Fibroblast of mammary gland (primary cell): ENCODE data around the gene RIMS1.
"Not testable (repeated sequence)": the region's sequence is repeated elsewhere in the genome, so short reads cannot be mapped to it uniquely, and the experiment has no call there.

Experiments
- DNase-seq: peaks from one replicate; pipeline ENCODE4 v3.0.0-alpha.2; 2010; ENCODE audit warnings: low read depth
- H3K4me3 ChIP-seq: 2 replicates; pipeline ENCODE4 v1.5.1; 2011; ENCODE audit warnings: low read depth, mild to moderate bottlenecking, low read length, moderate library complexity; ENCODE audit not compliant: control insufficient read depth
- TF ChIP-seq, protein P1 (sequence below): conservative IDR thresholded peaks from 2 replicates; pipeline ENCODE4 v1.5.1; 2011; ENCODE audit warnings: low read depth, low read length, inconsistent platforms; ENCODE audit not compliant: control insufficient read depth, insufficient read depth

The RIMS1 gene

DNA sequence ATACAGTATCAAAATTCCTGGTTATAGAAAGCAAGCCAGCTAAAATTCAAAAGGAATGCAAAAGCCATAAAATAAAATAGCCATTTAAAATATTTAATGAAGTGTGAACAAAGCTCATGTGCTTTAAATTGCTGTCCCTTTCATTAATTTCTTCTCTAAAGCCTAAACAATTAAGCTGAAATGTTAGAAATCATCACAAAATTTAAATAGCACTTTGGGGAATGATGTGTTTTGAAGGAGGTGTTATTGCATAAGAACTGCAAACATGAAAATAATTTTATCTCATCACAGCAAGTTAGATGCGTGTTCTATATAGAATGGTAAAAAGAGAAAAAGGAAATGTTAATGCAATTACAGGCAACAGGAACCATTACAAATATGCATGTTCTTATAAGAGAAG lies 111.0 kb downstream of the RIMS1 start:
- H3K4me3 ChIP-seq: no peak overlapping the region
- TF ChIP-seq, protein P1, sequence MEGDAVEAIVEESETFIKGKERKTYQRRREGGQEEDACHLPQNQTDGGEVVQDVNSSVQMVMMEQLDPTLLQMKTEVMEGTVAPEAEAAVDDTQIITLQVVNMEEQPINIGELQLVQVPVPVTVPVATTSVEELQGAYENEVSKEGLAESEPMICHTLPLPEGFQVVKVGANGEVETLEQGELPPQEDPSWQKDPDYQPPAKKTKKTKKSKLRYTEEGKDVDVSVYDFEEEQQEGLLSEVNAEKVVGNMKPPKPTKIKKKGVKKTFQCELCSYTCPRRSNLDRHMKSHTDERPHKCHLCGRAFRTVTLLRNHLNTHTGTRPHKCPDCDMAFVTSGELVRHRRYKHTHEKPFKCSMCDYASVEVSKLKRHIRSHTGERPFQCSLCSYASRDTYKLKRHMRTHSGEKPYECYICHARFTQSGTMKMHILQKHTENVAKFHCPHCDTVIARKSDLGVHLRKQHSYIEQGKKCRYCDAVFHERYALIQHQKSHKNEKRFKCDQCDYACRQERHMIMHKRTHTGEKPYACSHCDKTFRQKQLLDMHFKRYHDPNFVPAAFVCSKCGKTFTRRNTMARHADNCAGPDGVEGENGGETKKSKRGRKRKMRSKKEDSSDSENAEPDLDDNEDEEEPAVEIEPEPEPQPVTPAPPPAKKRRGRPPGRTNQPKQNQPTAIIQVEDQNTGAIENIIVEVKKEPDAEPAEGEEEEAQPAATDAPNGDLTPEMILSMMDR: no peak
- no peak for DNase-seq

DNA sequence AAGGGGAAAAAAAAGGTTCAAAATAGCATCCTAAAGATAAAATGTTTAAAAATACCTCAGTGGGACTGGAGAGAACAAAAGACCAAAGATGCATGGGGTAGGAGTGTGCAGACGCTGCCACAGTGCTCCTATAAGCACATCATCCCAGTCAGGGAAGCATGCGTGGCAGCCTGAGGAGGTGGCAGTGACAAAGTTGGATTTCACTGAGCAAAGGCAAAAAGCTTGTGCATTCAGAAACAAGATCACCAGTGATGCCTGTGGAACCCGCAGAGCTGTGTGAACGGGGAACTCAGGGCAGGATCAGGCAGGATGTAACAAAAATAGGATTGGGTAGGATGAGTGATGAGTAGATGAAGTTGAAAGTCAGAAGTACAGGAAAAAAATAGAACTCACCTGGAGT lies 116.1 kb downstream of the RIMS1 start:
- H3K4me3 ChIP-seq: no peak overlapping the region
- TF ChIP-seq, protein P1: no peak
- no peak for DNase-seq

DNA sequence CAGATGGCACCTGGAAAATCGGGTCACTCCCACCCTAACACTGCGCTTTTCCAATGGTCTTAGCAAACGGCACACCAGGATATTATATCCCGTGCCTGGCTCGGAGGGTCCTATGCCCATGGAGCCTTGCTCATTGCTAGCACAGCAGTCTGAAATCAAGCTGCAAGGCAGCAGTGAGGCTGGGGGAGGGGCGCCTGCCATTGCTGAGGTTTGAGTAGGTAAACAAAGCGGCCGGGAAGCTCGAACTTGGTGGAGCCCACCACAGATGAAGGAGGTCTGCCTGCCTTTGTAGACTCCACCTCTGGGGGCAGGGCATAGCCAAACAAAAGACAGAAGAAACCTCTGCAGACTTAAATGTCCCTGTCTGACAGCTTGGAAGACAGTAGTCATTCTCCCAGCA lies 120.2 kb downstream of the RIMS1 start:
- H3K4me3 ChIP-seq, DNase-seq: not testable (repeated sequence)

DNA sequence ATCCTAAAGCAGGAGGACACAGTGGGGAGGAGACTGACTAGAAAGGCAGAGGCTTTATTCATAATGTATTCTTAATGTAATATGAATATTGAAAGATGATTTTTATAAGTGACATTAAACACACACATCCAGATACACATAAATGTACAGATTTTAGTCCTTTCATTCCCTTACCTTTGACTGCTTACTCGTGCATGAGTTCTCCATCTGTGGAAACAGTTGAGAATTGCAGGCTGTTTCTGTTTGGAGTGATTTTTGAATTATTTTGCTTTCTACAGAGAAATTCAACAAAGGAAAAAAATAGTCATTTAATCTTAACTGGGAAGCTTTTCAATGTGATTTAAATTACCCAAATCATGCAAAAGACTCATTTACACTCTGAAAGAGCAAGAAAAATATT lies 136.5 kb downstream of the RIMS1 start:
- DNase-seq: no peak
- no peak overlapping the region for H3K4me3 ChIP-seq
- TF ChIP-seq, protein P1: no peak

DNA sequence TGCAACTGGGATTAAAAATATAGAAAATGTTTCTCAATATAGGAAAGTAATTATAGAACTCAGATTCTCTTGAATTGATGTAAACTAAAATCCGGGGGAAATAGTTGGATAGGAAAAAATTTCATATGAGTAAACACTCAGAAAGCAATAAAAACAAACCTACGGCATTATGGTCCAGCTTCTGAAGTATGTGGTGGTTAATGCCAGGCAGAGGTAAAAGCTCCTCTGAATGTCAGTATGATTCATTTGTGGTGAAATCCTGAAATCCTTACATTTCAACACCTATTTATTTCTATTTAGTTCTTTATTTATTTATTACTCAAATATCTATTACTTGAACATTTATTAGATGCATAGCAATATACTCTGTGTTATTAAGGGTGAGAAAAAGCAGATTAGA lies 145.1 kb downstream of the RIMS1 start:
- DNase-seq: no peak
- H3K4me3 ChIP-seq: no peak overlapping the region
- TF ChIP-seq, protein P1: no peak

DNA sequence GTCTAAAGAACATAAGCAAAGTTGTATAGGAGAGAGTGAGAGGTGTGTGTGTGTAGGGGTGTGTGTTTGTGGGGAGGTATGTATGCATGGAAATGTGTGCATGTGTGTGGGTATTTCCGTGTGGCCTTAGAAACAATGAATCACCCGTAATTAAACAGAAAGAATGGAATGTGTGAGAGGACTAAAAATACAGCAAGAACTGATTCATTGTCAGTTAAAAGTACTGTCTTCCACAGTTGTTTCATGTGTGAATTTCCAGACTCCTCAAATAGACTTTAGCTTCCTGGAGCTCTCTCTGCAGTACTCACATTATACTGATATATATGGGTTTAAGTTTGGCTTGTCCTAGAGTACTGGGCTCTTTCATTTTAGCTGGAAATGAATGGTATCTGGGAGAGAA lies 145.7 kb downstream of the RIMS1 start:
- DNase-seq: no peak
- no peak overlapping the region for H3K4me3 ChIP-seq
- TF ChIP-seq, protein P1: no peak

DNA sequence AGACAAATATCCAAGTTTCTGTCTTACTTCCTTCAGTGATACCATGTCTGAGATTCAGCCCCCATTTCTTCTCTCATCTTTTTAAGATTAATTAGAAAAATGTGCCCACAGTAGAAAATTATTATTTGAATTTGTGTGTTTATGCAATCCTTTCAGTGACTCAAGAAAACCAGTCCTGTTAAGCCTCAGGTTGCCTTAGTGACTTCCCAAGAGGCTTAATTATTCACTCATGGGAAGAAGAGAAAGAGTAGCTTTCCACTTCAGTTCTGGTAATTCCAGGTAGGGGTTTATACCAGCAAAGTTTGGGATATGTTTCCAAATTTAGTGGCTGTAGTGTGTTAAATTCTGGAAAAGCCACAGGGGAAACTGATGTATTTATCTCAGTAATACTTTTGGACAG lies 149.1 kb downstream of the RIMS1 start:
- no peak overlapping the region for H3K4me3 ChIP-seq
- no peak for DNase-seq
- TF ChIP-seq, protein P1: no peak
